ENCODE measurements around the gene SLC25A43.

The SLC25A43 gene

DNA sequence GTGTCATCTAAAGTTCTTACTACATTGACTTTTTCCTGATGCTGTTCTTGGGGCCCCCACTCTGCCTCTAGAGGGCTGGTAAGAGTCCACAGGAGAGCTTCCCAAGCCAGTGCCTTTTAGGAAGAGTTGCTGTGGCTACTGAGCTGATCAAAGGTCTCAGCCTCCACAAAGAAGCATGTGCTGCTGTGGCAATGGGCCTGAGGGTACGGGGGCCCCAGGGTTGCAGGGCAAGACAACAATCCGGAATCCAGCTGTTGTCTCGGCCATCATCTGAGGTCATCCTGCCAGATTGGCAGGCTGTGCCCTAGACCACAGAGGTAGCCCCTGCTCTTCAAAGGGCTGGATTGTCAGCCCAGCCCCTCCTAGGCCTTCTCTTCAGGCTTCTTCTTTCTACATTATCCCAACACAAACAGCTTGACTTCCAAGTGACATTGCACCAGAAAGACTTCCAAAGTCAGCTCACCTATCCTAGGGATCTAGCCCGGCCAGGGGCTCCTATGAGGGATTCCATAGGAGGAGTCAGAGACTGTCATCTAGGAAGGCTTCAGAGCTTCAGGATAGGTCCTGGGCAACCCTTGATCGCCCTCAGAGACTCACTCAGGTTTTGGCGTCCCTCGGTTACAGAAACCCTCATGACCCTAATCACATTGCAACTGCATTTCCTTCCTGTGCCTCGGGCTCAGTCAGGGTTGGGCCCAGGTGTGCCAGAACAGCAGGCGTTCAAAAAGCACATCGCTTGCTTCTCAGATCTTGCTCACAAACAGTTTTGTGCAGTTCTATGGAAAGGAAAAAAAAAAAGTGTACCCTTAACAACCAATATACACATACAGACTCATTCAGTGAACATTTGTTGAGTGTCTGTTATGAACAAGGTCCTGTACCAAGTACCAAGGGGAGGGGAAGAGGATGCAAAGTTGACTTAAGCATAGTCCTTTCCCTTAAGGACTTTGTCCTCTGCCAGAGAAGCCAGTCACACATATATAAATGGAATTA lies 96.9 kb downstream of the SLC25A43 start:
- no peak for DNase-seq (ENCODE audit: low spot score)

DNA sequence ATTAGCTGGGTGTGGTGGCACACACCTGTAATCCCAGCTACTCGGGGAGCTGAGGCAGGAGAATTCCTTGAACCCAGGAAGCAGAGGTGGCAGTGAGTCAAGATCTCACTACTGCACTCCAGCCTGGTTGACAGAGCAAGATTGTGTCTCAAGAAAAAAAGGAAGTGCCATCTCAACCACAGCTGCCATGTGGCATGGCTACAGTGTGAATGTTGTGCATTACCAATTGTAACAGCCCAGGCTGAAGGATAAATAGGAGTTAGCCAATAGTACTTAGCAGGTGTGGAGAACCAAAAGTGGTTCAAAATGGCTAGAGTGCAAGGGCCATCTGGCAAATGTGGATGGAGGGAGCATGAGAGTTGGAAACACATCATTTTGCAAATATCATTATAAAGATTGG lies 98.0 kb downstream of the SLC25A43 start:
- no peak for DNase-seq (ENCODE audit: low spot score)

DNA sequence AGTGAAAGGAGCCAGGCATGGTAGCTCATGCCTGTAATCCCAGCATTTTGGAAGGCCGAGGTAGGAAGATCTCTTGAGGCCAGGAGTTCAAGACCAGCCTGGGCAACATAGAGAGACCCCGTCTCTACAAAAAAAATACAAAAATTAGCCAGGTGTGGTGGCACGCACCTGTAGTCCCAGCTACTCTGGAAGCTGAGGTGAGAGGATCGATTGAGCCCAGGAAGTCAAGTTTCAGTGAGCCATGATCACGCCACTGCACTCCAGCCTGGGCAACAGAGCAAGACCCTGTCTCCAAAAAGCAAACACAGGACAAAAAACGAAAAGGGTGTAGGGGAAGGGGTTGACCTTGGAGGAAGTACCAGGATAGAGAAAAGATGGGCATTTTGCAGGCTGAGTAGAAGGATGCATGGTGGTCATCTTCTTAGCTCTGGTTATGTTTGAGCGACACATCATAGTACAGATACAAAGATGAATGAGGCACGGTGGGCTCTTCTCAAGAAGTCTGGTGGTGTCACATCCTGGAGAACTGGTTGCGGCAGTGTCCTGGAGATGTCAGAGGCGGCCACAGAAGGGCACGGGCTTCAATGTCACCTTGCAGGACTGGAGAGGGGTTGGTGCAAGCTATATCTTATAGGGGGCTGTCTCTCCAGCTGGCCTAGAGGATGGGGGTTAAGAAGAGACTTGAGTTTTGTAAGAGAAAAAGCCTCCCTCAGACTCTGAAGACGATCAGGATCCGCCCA lies 101.1 kb downstream of the SLC25A43 start:
- no peak for DNase-seq (ENCODE audit: low spot score)

DNA sequence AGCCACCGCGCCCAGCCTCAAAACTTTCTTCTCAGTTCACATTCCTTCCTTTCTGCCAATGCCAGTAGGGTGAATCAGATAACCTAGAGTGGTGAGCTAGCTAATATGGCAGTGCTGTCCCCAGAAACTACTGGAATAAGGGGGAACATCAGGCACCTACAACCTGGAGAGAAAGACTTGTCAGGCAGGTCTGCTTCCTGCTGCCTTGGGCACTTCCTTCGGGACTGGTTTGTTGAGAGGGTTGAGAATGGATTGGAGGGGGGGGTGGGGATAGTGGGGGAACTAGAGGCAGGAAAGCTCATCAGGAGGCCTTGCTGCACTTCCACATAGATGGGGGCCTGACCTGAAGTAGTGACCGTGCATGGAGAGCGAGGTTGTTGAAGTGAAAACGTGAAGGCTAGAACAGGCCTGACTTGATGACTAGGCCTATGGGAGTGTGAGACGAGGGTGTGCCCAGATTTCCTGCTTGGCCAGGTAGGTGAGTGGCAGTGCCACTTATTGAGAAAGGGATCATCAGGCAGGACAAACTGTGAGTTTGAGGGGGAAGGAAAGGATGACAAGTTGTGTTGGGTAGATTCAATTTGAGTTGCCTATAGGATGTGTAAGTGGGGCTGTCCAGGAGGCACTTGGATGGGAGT lies 102.5 kb downstream of the SLC25A43 start:
- no peak for DNase-seq (ENCODE audit: low spot score)

DNA sequence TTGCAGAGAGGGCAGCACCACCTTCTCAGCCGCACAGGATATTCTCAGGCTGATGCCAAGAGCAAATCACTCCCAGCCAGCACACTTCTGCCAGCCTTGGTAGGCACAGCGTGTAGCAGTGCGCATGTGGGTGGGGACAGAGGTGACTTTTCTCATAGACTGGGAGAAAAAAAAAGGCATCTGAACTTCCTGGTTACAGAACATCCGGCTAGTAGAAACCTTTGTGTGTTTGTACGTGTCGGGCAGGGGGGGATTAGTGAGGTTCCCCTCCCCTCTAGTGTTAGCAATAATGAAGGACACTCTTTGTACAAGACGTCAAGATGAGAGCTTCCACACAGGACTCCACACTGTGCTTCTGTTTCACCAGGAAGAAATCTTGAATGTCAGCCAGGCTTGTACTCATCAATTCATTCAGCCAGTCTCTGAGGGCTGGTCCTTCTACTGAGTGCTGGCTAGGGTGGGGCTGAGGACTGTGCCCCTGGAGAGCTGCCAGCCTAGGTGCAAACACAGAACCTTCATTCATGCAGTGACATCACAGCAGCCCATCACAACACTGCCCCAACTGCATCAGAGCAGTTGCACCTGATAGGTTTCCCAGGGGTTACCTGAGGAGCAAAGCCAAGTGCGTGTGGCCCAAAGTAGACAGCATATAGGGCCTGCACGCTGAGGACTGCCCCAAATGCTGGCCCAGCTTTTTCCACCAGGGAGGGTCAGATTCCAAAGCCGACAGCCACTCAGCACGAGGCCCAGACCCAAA lies 103.8 kb downstream of the SLC25A43 start:
- no peak for DNase-seq (ENCODE audit: low spot score)

DNA sequence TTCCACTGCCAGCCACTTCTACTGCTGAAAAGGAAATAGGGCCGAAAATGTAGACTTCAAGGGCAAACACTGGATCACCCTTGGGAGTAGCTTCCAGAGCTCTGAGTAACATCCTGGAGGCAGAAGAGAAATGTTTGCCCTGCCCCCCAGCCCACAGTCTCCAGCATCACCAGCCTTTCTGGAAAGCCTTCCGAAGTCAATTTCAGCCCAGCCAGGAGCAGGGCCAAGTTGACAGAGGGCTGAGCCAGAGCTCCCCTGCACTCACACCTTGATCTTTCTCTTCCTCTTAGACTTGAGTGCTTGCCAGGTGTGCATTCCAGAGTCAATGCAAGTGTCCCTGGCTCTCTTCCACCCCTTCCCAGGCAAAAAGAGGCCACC lies 104.3 kb downstream of the SLC25A43 start:
- DNase-seq (ENCODE audit: low spot score), result no peak

Small RNA genes within 50 kb of the gene (small RNA-seq; reads per million reads assigned to genes)
- 1.4 to 2.7 reads per million in 2 experiments for gene RNU1-67P
- gene RNY3P16, result 0 reads per million in 2 experiments

Data from SK-N-DZ (cell line).